ENCODE results near the gene RGS7BP.

RGS7BP gene

GRCh38 chr5:64637144-64637543, 131.3 kb downstream of the RGS7BP start:
- DNase-seq = no peak

- DNase-seq = no peak
Observed at GRCh38 chr5:64637837-64638443, 132.1 kb downstream of the RGS7BP start.

GRCh38 chr5:64644831-64645230, 139.0 kb downstream of the RGS7BP start:
- no peak for DNase-seq

- DNase-seq = no peak
Observed at GRCh38 chr5:64646169-64646568, 140.4 kb downstream of the RGS7BP start.

GRCh38 chr5:64649512-64649911, 143.7 kb downstream of the RGS7BP start:
- DNase-seq = no peak

GRCh38 chr5:64653766-64654560, 148.1 kb downstream of the RGS7BP start:
- no peak for DNase-seq

GRCh38 chr5:64654561-64654938, 148.7 kb downstream of the RGS7BP start:
- DNase-seq = no peak

GRCh38 chr5:64655596-64655995, 149.8 kb downstream of the RGS7BP start:
- DNase-seq = no peak

- DNase-seq = peak; percentile 22
Observed at GRCh38 chr5:64659289-64659688, 153.5 kb downstream of the RGS7BP start.

All from COR-L47 (cell line).